Posterior cingulate gyrus (tissue), 11 donors: ENCODE measurements around the gene USP3.
A peak's percentile ranks its signal among the peaks of the same experiment; 100 is the strongest.
"Not testable (repeated sequence)": the region's sequence is repeated elsewhere in the genome, so short reads cannot be mapped to it uniquely, and the experiment has no call there.

ENCODE experiments used
- DNase-seq, 10 donors: peaks; one replicate each; pipeline versions ENCODE4 v3.0.0 to v3.0.0-alpha.2; 2020 to 2021; ENCODE audit warnings: mixed read lengths in 3 of 10
- intact Hi-C: fragments of 100-400 bp; cut with DNase I; formaldehyde crosslinking; loops from one replicate; pipeline ENCODE4 v1.15.1; 2023

USP3 gene

DNA sequence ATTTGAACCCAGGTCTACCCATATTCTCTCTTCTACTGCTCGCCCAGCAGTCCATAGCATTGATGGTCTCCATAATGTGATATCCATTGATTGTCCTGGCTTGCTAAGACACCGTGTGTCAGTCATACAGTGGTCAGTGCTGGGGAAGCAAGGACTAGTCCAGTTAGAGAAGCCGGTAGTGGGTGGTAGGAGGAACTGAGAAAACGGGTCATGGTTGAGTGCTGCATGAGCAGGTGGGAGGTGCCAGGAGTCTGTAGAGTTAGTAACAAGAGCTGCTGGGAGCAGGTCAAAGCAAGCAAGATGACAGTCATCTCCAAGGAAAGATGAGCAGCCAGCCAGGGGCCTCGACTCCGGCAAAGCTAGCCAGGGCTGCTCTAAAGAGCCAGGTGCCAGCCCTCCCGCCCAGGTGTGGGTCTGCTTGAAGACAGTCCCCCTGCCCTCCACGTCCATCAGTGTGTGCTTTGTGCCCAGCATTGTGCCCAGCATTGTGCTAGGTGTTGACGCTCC is 29.5 kb upstream of the USP3 start:
- DNase-seq, result no peak
- intact Hi-C loops, result no loop called here

DNA sequence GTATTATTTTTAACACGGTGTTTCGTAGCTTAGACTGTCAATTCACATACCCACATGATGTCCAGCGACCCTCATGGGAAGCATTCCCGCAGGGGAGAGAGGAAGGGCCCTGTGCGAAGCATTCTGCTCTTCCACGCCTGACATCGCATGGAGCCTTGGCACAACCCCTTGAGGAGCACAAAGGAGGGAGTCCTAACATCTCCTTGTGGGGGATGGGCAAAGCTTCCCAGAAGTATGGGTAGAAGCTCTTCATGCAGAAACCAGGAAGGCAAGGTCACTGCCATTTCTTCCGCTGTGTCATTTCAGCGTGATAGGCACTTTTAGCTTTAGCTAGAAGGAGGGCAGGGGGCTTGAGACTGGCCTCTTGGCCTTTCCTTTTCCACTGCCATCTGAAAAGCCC is 28.7 kb upstream of the USP3 start:
- DNase-seq, result no peak
- intact Hi-C loops, result no loop called here

DNA sequence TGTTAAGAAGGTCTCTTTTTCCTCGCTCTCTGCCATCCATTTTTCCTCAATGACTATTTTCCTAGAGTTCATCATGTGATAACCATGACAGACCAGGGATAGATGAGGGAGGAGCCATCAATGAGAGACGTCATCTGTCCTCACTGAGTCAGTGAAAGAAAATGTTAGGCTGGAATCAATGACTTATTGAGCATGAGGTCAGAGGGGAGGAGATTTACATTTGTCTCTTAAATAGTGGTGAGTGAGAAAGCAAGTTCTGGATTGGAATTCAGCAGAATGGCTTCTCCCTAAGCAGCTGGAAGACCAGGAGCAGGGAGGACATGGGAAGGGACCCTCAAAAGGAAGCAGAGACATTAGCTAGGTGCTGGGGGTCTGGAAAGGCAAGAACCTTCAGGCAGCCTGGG is 28.2 kb upstream of the USP3 start:
- intact Hi-C loops, result no loop called here
- no peak for DNase-seq

DNA sequence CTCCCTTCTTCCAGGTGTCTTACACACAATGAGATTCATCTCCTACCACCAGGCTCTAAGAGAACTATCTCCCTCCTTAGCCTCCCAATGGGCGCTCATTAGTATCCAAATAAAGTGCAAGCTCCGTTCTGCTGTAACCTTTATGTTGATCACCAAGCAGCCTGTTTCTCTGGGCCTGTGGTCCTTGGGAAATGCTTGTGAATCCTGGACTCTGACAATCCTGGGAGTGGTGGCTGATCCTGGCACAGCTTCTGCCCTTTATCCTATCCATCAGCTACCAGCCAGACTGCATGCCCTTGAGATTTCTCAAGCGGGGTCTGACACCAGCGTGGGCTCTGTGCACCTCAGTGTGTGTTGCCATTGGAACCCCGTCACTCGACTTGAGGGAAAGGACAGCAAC is 26.1 kb upstream of the USP3 start:
- DNase-seq, result no peak
- intact Hi-C loops, result no loop called here

DNA sequence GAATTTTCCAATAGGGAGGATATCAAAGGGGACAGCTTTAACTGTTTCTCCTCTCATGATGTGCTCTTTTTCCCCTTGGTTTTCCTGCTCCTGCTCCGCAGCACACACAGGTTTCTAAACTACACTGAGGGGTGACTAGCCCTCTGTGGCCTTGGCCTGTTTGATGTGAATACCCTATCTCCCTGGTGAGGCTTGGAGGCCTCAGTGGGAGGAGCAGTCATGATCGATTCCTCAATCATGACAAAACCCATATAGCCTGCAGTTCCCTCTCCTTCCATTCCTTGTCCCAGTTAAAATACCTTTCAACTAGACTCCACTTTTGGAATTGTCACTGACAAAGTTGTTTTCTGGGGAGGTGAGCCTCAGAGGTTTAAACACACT is 24.0 kb upstream of the USP3 start:
- no peak for DNase-seq
- intact Hi-C loops, result no loop called here

DNA sequence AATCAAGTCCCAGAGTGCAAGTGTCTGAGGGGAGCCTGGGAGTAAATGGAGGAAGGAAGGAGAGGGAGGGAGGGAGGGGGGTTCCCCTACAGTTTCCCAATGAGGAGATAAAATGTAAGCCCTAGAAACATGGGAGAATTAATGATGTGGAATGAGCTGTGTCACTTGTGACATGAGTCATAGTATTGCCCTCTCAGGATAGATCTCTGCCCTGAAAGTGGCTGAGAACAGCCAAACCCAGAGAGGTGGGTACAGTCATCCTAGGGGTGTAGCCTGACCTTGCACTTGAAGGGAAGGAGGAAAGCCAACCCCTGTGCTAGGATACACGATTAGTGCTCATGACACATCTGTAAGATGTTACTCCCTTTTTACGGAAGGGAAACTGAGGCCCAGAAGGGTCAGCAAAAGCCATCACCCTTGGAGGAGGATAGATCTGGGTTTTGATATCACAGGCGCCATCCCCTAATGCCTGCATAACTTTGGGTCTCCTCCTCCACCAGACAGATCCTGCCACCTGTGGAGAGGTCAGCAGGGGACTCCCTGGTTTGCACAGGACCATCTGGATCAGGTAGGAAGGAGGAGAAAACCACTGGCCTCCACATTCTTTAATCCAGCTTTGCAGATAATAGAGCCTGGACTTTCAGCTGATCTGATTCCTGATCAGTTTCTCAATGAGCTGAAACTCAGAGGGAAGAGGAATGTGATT is 23.1 kb upstream of the USP3 start:
- intact Hi-C loops, result no loop called here
- DNase-seq, result no peak

DNA sequence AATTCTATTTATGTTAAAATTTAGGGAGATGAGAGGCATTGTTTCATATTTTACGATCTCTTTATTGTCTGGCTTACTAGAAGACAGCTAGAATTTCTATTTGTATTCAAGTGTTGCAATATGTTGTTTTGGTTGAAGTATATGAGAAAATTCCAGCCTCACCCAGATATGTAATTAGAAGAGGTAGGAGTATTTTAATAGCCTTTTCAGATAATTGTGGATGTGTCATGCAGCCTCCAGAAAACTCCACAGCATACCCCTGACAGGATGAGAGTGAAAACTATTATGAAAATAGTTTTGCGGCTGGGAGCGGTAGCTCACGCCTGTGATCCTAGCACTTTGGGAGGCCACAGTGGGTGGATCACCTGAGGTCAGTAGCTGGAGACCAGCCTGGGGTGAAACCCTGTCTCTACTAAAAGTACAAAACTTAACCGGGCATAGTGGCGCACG is 21.5 kb upstream of the USP3 start:
- no peak for DNase-seq
- intact Hi-C loops, result no loop called here

DNA sequence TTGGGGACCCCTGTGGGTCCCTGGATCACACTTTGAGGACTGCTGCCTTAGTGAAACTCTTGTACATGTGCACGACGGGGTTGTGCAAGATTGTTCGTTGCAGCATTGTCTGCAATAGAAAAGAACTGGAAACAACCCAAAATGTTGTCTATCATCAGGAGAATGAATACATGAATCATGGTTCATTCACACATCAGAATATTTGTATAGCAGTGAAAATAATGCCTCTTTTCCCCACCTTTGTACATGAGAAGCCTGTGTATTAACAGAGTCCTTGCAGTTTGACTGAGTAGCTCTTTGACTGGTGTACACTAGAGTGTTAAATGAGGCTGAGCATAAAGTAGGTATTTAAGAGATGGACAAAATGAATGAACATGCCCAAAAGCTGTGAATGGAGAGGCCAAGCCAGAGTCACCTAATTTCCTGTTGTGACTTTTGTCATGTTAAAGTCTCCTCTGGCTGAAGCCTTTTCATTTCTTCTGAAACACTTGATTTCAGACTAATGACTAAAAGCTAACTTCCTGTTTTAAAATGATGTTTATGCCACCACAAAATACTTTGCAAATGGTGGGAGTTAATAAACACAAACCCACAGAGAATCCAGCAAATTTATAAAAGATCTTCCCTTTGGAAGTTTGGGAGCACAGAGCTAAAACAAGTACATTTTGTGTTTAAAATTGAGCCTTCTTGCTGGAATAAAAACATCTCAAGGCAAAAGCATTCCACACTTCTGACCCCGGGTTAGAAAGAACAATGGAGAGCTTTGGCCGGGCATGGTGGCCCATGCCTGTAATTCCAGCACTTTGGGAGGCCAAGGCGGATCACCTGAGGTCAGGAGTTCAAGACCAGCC is 20.6 kb upstream of the USP3 start:
- intact Hi-C loops, result no loop called here
- no peak for DNase-seq

DNA sequence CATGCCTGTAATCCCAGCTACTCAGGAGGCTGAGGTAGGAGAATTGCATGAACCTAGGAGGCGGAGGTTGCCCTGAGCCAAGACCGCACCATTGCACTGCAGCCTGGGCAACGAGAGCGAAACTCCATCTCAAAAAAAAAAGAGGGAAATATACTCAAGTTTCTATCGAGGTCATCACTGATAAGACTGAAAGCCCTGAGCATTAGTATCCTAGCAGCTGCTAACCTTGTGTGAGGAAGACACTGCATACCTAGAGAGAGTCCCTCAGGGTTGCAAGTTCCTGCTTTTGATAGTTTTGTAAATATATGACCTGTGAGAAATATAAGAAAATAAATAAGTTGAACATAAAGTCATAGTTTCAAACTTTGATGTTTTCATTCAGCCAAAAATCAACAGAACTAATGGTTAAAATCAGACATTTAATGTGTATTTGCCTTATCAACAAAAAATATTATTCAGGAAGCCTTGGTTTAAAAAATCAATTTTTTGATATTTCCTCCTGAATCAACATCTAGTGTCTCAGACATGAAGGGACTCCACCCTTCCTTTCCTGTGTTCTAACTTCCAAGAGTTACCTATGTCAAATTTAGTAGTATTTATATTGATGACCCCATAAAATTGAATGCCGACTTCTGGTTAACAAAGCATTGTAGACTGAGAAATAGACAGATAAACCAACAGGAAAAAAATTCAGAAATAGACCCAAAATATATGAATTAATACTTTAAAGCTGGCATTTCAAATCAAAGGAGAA is 19.8 kb upstream of the USP3 start:
- no peak for DNase-seq
- intact Hi-C loops, result loop anchor here (5.0 kb wide), 1 partner anchor 113 kb away; the partner anchor contains the start of gene FBXL22

DNA sequence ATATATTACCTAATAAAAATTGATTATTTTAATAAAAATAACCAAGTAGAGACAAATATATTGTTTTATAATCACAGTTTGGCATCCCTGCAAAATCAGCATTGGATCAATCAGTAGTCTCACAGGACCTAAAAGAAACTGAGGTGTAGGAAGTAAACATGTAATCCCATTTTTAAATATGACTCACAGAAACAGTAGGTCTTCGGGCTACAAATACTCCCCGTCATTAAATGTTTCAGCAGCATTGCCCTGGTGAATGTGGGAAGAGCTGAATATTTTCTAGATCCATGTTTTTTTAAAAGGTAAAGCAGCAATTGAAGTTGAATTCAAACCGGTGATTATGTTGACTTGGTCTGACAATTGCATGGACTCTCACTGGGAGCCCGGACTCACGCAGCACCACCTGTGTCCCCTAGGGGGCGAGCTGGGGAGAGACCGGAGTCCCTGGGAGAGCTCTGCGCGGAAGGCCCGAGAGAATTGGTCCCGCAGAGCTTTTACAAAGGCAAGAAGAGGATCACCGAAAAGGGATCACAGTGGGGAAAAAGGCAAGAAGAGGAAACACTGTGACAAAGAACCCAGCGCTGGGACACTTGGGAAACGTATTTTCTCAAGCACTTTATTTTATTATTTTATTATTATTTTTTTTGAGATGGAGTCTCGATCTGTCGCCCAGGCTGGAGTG is 17.2 kb upstream of the USP3 start:
- intact Hi-C loops, result loop anchor here (5.0 kb wide), 1 partner anchor 110 kb away; the partner anchor contains the start of gene FBXL22
- DNase-seq, result peak; percentile 61 to 97 (median 88)

DNA sequence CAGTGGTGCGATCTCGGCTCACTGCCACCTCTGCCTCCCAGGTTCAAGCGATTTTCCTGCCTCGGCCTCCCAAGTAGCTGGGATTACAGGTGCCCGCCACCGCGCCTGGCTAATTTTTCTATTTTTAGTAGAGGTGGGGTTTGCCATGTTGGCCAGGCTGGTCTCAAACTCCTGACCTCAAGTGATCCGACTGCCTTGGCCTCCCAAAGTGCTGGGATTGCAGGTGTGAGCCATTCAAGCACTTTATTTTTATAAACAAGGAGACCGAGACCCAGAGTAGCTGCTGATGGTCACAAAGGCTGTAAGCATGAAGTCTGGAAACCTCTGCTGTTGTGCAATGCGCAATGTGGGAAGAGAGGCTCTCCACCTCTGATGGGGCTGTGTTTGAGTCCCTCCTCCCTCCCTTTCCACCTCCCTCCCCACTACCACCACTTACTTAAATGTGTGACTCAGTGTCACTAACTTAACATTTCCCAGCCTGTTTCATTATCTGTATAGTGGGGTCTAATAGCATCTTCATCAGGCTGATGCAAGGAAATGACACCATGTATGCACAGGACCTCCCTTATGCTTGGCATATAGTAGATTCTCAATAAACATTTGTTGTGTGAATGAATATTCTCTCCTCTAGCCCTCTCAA is 16.5 kb upstream of the USP3 start:
- intact Hi-C loops, result loop anchor here (5.0 kb wide), 1 partner anchor 109 kb away; the partner anchor contains the start of gene FBXL22
- not testable (repeated sequence) for DNase-seq

DNA sequence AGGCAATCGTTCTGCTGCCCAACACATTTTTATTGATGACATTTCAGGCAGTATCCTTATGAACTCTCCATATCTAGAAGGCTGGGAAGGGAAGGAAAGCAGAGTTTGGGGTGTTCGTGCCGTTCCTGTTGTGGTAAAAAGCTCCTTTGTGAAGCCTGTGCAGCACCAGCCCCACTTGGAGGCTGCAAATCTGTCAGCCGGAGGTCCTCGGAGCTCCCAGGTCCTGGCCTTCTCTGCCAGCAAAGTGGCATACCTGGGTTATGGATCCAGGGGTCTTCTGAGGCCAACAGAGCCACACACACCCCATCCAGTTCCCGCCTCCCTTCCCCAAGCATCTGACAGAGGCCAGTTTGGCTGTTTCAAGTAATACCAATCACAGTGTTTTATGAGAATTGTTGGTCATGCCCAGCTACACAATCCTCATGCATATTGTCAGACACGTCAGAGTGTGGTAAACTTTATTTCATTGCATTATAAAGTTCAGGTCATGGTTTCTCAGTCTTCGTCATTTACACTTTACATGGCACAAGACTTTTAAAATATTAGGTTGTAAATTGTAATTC is 15.9 kb upstream of the USP3 start:
- DNase-seq, result no peak
- intact Hi-C loops, result loop anchor here (5.0 kb wide), 1 partner anchor 109 kb away; the partner anchor contains the start of gene FBXL22

DNA sequence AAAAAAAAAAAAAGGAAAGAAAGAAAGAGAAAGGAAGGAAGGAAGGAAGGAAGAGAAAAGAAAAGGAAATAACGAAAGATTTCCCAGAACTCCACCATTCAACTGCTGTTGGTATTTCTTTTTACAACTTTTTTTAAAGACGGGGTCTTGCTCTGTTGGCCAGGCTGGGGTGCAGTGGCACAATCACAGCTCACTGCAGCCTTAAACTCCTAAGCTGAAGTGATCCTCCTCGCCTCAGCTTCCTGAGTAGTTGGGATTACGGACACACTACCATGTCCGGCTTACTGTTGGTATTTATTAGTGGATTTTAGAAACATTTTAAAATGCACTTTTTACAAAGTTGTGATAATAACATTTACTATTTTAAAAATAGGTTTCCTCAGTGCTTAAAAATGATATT is 15.0 kb upstream of the USP3 start:
- no peak for DNase-seq
- intact Hi-C loops, result loop anchor here (5.0 kb wide), 1 partner anchor 108 kb away; the partner anchor contains the start of gene FBXL22

DNA sequence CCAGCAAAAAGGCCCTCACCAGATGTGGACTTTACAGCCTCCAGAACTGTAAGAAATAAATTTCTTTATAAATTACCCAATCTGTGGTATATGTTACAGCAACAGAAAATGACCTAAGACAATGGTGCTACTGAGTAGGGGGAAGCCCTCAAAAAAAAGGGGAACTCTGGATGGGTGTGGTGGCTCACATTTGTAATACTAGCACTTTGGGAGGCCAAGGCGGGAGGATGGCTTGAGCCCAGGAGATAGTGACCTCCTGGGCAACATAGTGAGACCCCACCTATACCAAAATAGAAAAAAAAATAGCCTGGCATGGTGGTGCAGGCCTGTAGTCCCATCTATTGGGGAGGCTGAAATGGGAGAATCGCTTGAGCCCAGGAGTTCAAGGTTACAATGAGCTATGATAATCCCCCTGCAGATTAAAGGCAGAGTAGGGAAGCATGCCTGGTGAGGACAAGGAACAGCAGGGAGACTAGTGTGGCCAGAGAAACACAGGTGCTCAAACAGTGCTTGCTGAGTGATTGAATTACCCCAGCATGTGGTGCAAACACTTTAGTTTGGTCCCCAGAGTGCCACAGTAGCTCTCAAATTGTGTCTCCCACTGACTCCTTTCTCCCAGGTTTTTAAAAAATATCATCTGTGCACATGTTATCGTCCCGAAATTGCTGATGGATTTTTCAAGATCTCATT is 13.9 kb upstream of the USP3 start:
- intact Hi-C loops, result no loop called here
- DNase-seq, result no peak

DNA sequence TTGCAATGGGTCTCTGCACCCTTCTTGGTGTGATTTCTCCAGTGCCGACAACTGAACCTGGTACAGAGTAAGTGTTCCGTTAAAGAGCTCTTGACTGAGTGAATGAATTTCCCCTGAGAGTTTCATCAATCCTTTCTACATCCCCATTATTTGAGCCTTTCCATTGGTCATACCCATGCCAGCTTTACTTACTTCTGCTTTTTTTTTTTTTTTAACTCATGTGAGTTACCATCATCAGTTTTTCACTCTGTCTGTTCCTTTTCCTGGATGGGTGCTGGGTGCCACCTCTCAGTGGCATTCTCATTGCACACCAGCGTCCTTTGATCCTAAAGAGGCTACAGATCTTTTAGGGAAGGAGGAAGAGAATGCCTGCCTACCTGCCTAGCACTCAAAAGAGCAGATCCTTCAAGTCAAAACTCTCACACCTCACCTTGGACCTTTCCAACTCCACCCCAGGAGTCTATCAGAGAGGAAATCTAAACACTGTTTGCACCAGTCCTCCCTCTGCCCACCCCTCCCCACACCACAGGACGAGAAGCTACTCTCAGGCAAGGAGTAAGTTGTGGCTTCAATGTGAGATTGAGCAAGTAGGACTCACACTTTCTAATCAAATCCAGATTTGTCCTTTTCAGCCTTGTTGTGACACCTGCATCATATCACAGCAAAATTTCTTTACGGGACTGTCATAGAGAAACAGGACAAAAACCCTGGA is 13.1 kb upstream of the USP3 start:
- intact Hi-C loops, result no loop called here
- DNase-seq, result no peak

DNA sequence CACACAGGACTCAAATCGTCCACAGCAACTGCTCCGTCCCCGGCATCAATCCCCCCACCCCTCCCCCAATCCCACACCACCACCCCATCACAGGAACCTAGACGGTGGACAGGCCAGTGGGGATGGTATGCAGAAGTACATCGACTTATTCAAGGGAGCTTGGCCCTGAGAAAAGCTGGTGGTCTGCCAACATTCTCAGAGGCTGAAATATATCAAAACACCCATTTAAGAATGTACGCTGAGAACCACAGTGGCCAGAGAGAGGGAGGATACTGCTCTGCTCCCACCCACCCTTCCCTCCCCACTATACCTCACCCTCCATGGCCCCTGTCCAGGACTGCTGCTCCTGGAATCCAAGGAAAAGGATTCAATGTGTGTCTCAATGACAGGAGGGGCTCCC is 12.4 kb upstream of the USP3 start:
- DNase-seq, result no peak
- intact Hi-C loops, result no loop called here

DNA sequence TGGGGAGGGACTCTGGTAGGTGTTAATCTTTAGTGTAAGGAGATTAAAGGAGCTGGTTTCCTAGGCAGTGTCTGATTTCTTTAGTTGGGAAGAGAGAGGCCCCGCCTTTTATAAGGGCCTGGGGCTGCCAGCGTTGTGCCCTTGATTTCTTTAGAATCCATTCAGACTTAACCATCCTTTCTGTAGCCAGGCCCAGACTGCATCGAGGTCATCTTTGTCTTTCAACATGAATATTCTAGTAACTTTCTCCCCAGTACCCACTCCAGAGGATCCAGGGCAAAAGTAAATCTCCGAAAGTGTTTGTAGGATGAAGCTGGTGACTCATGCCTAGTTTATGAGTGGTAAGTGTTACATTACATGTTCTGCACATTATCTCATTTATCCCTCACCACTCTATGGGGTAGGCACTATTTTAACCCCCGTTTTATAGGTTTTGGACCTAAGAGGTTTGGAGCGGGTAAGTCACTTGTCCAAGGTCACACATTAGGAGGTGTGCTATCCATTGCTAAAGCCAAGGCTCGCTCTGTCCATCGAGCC is 11.8 kb upstream of the USP3 start:
- no peak for DNase-seq
- intact Hi-C loops, result no loop called here

DNA sequence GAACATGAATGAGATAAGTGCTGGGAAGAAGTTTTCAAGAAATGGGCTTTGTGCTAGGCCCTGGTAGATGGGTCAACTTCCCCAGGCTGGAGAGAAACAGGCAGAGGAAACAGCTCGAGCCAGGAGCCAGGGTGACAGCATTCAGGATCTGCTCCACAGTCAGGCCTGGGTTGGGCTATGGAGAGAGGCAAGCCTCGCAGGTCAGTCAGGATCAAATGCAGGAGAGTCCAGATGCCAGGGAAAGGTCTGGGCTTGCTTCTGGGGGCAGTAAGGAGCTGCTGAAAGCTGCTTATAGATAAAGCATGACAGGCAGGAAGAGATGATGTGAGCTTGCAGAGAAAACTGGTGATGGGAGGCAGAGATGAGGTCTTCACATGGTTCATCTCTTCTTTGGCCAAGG is 11.0 kb upstream of the USP3 start:
- intact Hi-C loops, result no loop called here
- no peak for DNase-seq
